IMR-90 (cell line): ENCODE data around the gene ICAM2. TPM values are rescaled to one million over a fixed set of nuclear protein-coding genes. Genes with fewer than 3 reads are reported as not detected.

ENCODE experiments used
- ATAC-seq: fragments of 200-7000 bp; cut with Tn5 transposase; 2 replicates; pipeline ENCODE4 v1.9.1; 2020; ENCODE audit warnings: low read depth, mild to moderate bottlenecking, moderate library complexity
- BruUV-seq: library from RNA; stranded (reverse); fragments of 400-500 nt; replicated peaks from 2 replicates; lab custom pipeline; 2021; lab: Mats Ljungman, UMichigan
- CTCF ChIA-PET: fragments of 300-600 bp; formaldehyde crosslinking; extraction: SDS; loops from one replicate; lab custom pipeline; 2021; ENCODE audit warnings: antibody characterized with exemption; lab: Yijun Ruan, JAX
- POLR2A ChIA-PET: fragments of 300-600 bp; sonication (Branson Sonifier 250); formaldehyde crosslinking; loops from one replicate; lab custom pipeline; 2022; ENCODE audit warnings: antibody characterized with exemption; ENCODE audit not compliant: unreplicated experiment; lab: Charles Lee
- DNase-seq: peaks from one replicate; pipeline ENCODE4 v3.0.0; 2013
- H2AFZ ChIP-seq: replicated peaks from 2 replicates; pipeline ENCODE3; 2013; ENCODE audit warnings: low read length, mild to moderate bottlenecking; ENCODE audit not compliant: poor library complexity
- H2AK5ac ChIP-seq: 2 replicates; pipeline ENCODE4 v1.6.1; 2013; ENCODE audit warnings: low read depth, low read length, inconsistent platforms
- H2AK9ac ChIP-seq: replicated peaks from 2 replicates; pipeline ENCODE3; 2013; ENCODE audit warnings: mild to moderate bottlenecking, low read depth, low read length, moderate library complexity; ENCODE audit not compliant: poor library complexity
- H2BK120ac ChIP-seq: 2 replicates; pipeline ENCODE4 v1.6.1; 2013; ENCODE audit warnings: low read depth, low read length, inconsistent platforms
- H2BK15ac ChIP-seq: 3 replicates; pipeline ENCODE4 v1.6.1; 2013; ENCODE audit warnings: low read depth, low read length, inconsistent platforms
- H2BK20ac ChIP-seq: 2 replicates; pipeline ENCODE4 v1.6.1; 2013; ENCODE audit warnings: low read depth, mild to moderate bottlenecking, inconsistent platforms, low read length, moderate library complexity
- H2BK5ac ChIP-seq: 2 replicates; pipeline ENCODE4 v1.6.1; 2013; ENCODE audit warnings: mild to moderate bottlenecking, low read depth, low read length, inconsistent platforms; ENCODE audit not compliant: poor library complexity, severe bottlenecking
- H3K14ac ChIP-seq: replicated peaks from 2 replicates; pipeline ENCODE4 v1.6.1; 2013; ENCODE audit warnings: low read depth, low read length, inconsistent platforms
- H3K18ac ChIP-seq: 2 replicates; pipeline ENCODE4 v1.6.1; 2013; ENCODE audit warnings: low read depth, low read length, control low read depth
- H3K23ac ChIP-seq: 2 replicates; pipeline ENCODE4 v1.6.1; 2013; ENCODE audit warnings: low read depth, low read length, inconsistent platforms
- H3K27ac ChIP-seq: 2 replicates; pipeline ENCODE4 v1.5.1; 2013; ENCODE audit warnings: mild to moderate bottlenecking, control low read depth, low read length; ENCODE audit not compliant: insufficient read depth
- H3K27me3 ChIP-seq: 2 replicates; pipeline ENCODE4 v1.6.1; 2013; ENCODE audit warnings: low read length; ENCODE audit not compliant: control insufficient read depth, insufficient read depth
- H3K36me3 ChIP-seq: 2 replicates; pipeline ENCODE4 v1.6.1; 2013; ENCODE audit warnings: low read length, mixed read lengths; ENCODE audit not compliant: control insufficient read depth, insufficient read depth
- H3K4ac ChIP-seq: 2 replicates; pipeline ENCODE4 v1.6.1; 2013; ENCODE audit warnings: low read depth, low read length, inconsistent platforms
- H3K4me1 ChIP-seq: 2 replicates; pipeline ENCODE4 v1.6.1; 2013; ENCODE audit warnings: low read length, mixed read lengths; ENCODE audit not compliant: control insufficient read depth, insufficient read depth
- H3K4me2 ChIP-seq: 2 replicates; pipeline ENCODE4 v1.6.1; 2013; ENCODE audit warnings: low read depth, mild to moderate bottlenecking, control low read depth, low read length, moderate library complexity
- H3K4me3 ChIP-seq: 2 replicates; pipeline ENCODE4 v1.5.1; 2013; ENCODE audit warnings: low read depth, mild to moderate bottlenecking, control low read depth, low read length, moderate library complexity; ENCODE audit not compliant: insufficient read depth
- H3K56ac ChIP-seq: 2 replicates; pipeline ENCODE4 v1.6.1; 2013; ENCODE audit warnings: low read length, inconsistent platforms; ENCODE audit not compliant: insufficient read depth; ENCODE audit errors: extremely low read depth
- H3K79me1 ChIP-seq, 2 experiments: 2 replicates each; pipeline ENCODE4 v1.6.1; 2013; ENCODE audit warnings: low read length in 2 of 2, inconsistent platforms in 1 of 2, low read depth in 1 of 2
- H3K9ac ChIP-seq: 2 replicates; pipeline ENCODE4 v1.6.1; 2013; ENCODE audit warnings: low read depth, low read length, control low read depth
- H3K9me1 ChIP-seq: 2 replicates; pipeline ENCODE4 v1.6.1; 2013; ENCODE audit warnings: low read length, inconsistent platforms; ENCODE audit not compliant: insufficient read depth
- H3K9me3 ChIP-seq: 2 replicates; pipeline ENCODE4 v1.6.1; 2013; ENCODE audit warnings: low read length; ENCODE audit not compliant: control insufficient read depth, insufficient read depth
- H4K20me1 ChIP-seq: 2 replicates; pipeline ENCODE4 v1.6.1; 2013; ENCODE audit warnings: low read length, inconsistent platforms; ENCODE audit not compliant: insufficient read depth
- H4K5ac ChIP-seq: 2 replicates; pipeline ENCODE4 v1.6.1; 2013; ENCODE audit warnings: mild to moderate bottlenecking, low read depth, low read length, control low read depth
- H4K8ac ChIP-seq, 2 experiments: 2 replicates each; pipeline ENCODE4 v1.6.1; 2013; ENCODE audit warnings: low read depth in 2 of 2, low read length in 2 of 2, control low read depth in 1 of 2, inconsistent platforms in 1 of 2
- H4K91ac ChIP-seq: 2 replicates; pipeline ENCODE4 v1.6.1; 2013; ENCODE audit warnings: low read depth, low read length, inconsistent platforms; ENCODE audit not compliant: insufficient read depth
- BHLHE40 ChIP-seq: fragments of 150-350 bp; IDR thresholded peaks from 2 replicates; pipeline ENCODE4 v1.6.1; 2016; ENCODE audit warnings: mild to moderate bottlenecking, low read depth, low read length
- CEBPB ChIP-seq: IDR thresholded peaks from 2 replicates; pipeline ENCODE4 v1.6.1; 2012; ENCODE audit warnings: low read depth, low read length, improper control_type of control experiment
- CHD1 ChIP-seq: IDR thresholded peaks from 2 replicates; pipeline ENCODE4 v1.6.1; 2012; ENCODE audit warnings: low read depth, low read length, improper control_type of control experiment
- ELK1 ChIP-seq: fragments of 150-350 bp; IDR thresholded peaks from 2 replicates; pipeline ENCODE4 v1.6.1; 2016; ENCODE audit warnings: low read depth, mild to moderate bottlenecking, low read length, moderate library complexity, borderline replicate concordance
- FOS ChIP-seq: fragments of 150-350 bp; IDR thresholded peaks from 2 replicates; pipeline ENCODE4 v1.6.1; 2016; ENCODE audit warnings: low read depth, low read length
- MAFK ChIP-seq: IDR thresholded peaks from 2 replicates; pipeline ENCODE4 v1.6.1; 2012; ENCODE audit warnings: low read depth, low read length, improper control_type of control experiment
- MAZ ChIP-seq: IDR thresholded peaks from 2 replicates; pipeline ENCODE4 v1.6.1; 2012; ENCODE audit warnings: low read depth, mild to moderate bottlenecking, low read length, improper control_type of control experiment, moderate library complexity, borderline replicate concordance
- MXI1 ChIP-seq: IDR thresholded peaks from 2 replicates; pipeline ENCODE4 v1.6.1; 2012; ENCODE audit warnings: low read depth, mild to moderate bottlenecking, low read length, moderate library complexity, borderline replicate concordance
- NFE2L2 ChIP-seq: fragments of 150-350 bp; IDR thresholded peaks from 2 replicates; pipeline ENCODE4 v1.6.1; 2016; ENCODE audit warnings: low read depth, mild to moderate bottlenecking, low read length
- RAD21 ChIP-seq: IDR thresholded peaks from 2 replicates; pipeline ENCODE4 v1.6.1; 2012; ENCODE audit warnings: low read length, improper control_type of control experiment
- RCOR1 ChIP-seq: IDR thresholded peaks from 2 replicates; pipeline ENCODE4 v1.6.1; 2012; ENCODE audit warnings: mild to moderate bottlenecking, low read length, improper control_type of control experiment; ENCODE audit not compliant: insufficient replicate concordance
- RFX5 ChIP-seq: IDR thresholded peaks from 2 replicates; pipeline ENCODE4 v1.8.0; 2012; ENCODE audit warnings: low read depth, mild to moderate bottlenecking, low read length, moderate library complexity
- SMC3 ChIP-seq: fragments of 150-350 bp; IDR thresholded peaks from 2 replicates; pipeline ENCODE4 v1.6.1; 2016; ENCODE audit warnings: low read depth, mild to moderate bottlenecking, antibody characterized with exemption, low read length, moderate library complexity
- USF2 ChIP-seq: fragments of 150-350 bp; IDR thresholded peaks from 2 replicates; pipeline ENCODE4 v1.6.1; 2017; ENCODE audit warnings: mild to moderate bottlenecking, antibody characterized with exemption, low read length, low read depth
- WGBS, 2 experiments: methylation state at CpG; one replicate each; pipeline versions ENCODE4 v1.1.5 to v1.1.7; 2013; ENCODE audit warnings: missing lambda C conversion rate in 2 of 2; ENCODE audit not compliant: insufficient read length in 1 of 2; ENCODE audit errors: extremely low coverage in 2 of 2; 5-methylcytosine and 5-hydroxymethylcytosine counted together
- dilution Hi-C: fragments of 300-500 bp; cut with HindIII; formaldehyde crosslinking; loops from one replicate; pipeline ENCODE4 v1.14.3; 2018; ENCODE audit warnings: low sequenced_read_pairs; ENCODE audit not compliant: unreplicated experiment
- in situ Hi-C: fragments of 300-500 bp; cut with MboI; formaldehyde crosslinking; loops from 3 replicates; pipeline ENCODE4 v1.14.3; 2019; ENCODE audit warnings: low sequenced_read_pairs, inconsistent platforms, mixed read lengths
- intact Hi-C: fragments of 100-400 bp; cut with micrococcal nuclease; formaldehyde crosslinking; loops from 2 replicates; pipeline ENCODE4 v1.10.0; 2022
- polyA plus RNA-seq, 3 experiments: library from polyadenylated mRNA; depleted of rRNA; stranded (reverse); fragments of >200 nt; gene quantifications; 2 replicates each; pipeline ENCODE4 v1.2.3, GENCODE V29; 2012; ENCODE audit warnings: low replicate concordance in 1 of 3
- total RNA-seq: library from RNA; depleted of rRNA; stranded (reverse); fragments of >200 nt; gene quantifications from 2 replicates; pipeline ENCODE4 v1.2.3, GENCODE V29; 2012

Gene ICAM2
- total and polyA plus RNA-seq, 2 of the 4 experiments (the other 2 are of a cell fraction): 0.12 TPM; not detected in 1

- TF ChIP-seq NFE2L2: no peak
- TF ChIP-seq MAZ: no peak
- TF ChIP-seq CEBPB: no peak
These were observed 49.8 kb upstream of the ICAM2 start (continued) for GRCh38 chr17:64070213-64070612.

GRCh38 chr17:64069143-64069542, 48.7 kb upstream of the ICAM2 start:
- Histone ChIP-seq H3K4me1 (peaks cover 3% of the 10 kb centered on the region; the same call in 1 of the 2 replicates), H3K9ac (no peak overlapping the region), H2BK15ac (no peak overlapping the region), H3K14ac (no peak overlapping the region), H4K5ac (no peak overlapping the region), H3K27me3 (no peaks in the 10 kb centered on the region), H3K9me3 (peaks cover 14% of the 10 kb centered on the region), H3K36me3 (peaks cover 28% of the 10 kb centered on the region), H3K18ac (no peak overlapping the region), H2BK20ac (no peak overlapping the region), H4K20me1 (no peaks in the 10 kb centered on the region), H3K23ac (no peak overlapping the region), H3K79me1 (0 out of 4 replicates have a peak, but pooled peaks cover 0 to 3% of the 10 kb centered on the region in 2 experiments), H3K4me3 (no peak overlapping the region), H4K91ac (no peak overlapping the region), H4K8ac (no peak overlapping the region), H2BK120ac (no peak overlapping the region), H3K4ac (no peak overlapping the region), H3K4me2 (no peak overlapping the region), H2AK9ac (no peak overlapping the region), H3K27ac (no peak overlapping the region), H3K9me1 (peaks cover 3% of the 10 kb centered on the region; the same call in 1 of the 2 replicates), H2AFZ (no peak overlapping the region), H2BK5ac (no peak overlapping the region), H3K56ac (no peak overlapping the region), H2AK5ac (no peak overlapping the region)
- no peak for DNase-seq
- in situ Hi-C loops: loop anchor here (5.0 kb wide), 1 partner anchor 58 kb away; no protein-coding TSS in a partner anchor
- BruUV-seq: no TSS peak
- no CpG with 5 or more reads among the region's 1 CpG for WGBS, 2 experiments
- CTCF ChIA-PET: no interaction called here
- no peak for ATAC-seq
- POLR2A ChIA-PET: no interaction called here
- dilution Hi-C loops: no loop called here
- intact Hi-C loops: no loop called here
- TF ChIP-seq CEBPB (no peak), MAFK (no peak), RFX5 (no peak), USF2 (no peak), SMC3 (no peak), ELK1 (no peak), FOS (no peak), RAD21 (no peak), RCOR1 (no peak), CHD1 (no peak), MAZ (no peak), BHLHE40 (no peak), NFE2L2 (no peak), MXI1 (no peak)
